T-helper 17 cell (primary cell): ENCODE results near the gene ADAMTSL2. TPM values are rescaled to one million over a fixed set of nuclear protein-coding genes. Genes with fewer than 3 reads are reported as not detected.

Experiments used
- ATAC-seq: fragments of 150-1000 bp; cut with Tn5 transposase; 2 replicates; pipeline ENCODE4 v1.10.0; 2021; ENCODE audit warnings: mild to moderate bottlenecking, moderate library complexity
- DNase-seq, 3 donors: peaks; one replicate each; pipeline versions ENCODE4 v3.0.0 to v3.0.0-alpha.2; 2020 to 2021
- H3K9me3 ChIP-seq: one replicate; pipeline ENCODE4 v1.7.0; 2013; ENCODE audit warnings: low read length, mild to moderate bottlenecking; ENCODE audit not compliant: control insufficient read depth, poor library complexity, severe bottlenecking
- H3K27ac Mint-ChIP-seq: one replicate; pipeline ENCODE4 v1.8.0; 2022; ENCODE audit warnings: mild to moderate bottlenecking, moderate library complexity, mixed read lengths
- H3K27me3 Mint-ChIP-seq: one replicate; pipeline ENCODE4 v1.8.0; 2022; ENCODE audit warnings: mixed read lengths
- H3K36me3 Mint-ChIP-seq: one replicate; pipeline ENCODE4 v1.8.0; 2022; ENCODE audit warnings: low read depth, mixed read lengths
- H3K4me1 Mint-ChIP-seq: one replicate; pipeline ENCODE4 v1.8.0; 2022; ENCODE audit warnings: mild to moderate bottlenecking, mixed read lengths
- H3K4me3 Mint-ChIP-seq: one replicate; pipeline ENCODE4 v1.8.0; 2022; ENCODE audit warnings: mild to moderate bottlenecking, moderate library complexity, mixed read lengths
- total RNA-seq, 4 donors: library from RNA in 2 of 4; stranded (reverse) in 2 of 4; gene quantifications; one replicate each; pipeline ENCODE4 v1.2.3 and lab custom pipeline; 2022 to 2026

ADAMTSL2 gene
- total RNA-seq, 2 donors from 2014 or later = not detected

- Mint-ChIP-seq H3K4me1 (no peaks in the 10 kb centered on the region), H3K27me3 (peaks cover 48% of the 10 kb centered on the region), H3K27ac (no peak overlapping the region), H3K36me3 (no peaks in the 10 kb centered on the region), H3K4me3 (no peak overlapping the region)
- no peak for DNase-seq
- no peaks in the 10 kb centered on the region for H3K9me3 ChIP-seq
- no peak for ATAC-seq
Measured at GRCh38 chr9:133584167-133584558, 49.7 kb downstream of the ADAMTSL2 start.

- peaks cover 48% of the 10 kb centered on the region for H3K27me3 Mint-ChIP-seq
Measured at GRCh38 chr9:133584559-133585476, 50.3 kb downstream of the ADAMTSL2 start.

GRCh38 chr9:133585481-133586351 is 51.2 kb downstream of the ADAMTSL2 start:
- no peak for DNase-seq
- no peak overlapping the region for H3K4me3 Mint-ChIP-seq
- no peaks in the 10 kb centered on the region for H3K9me3 ChIP-seq
- no peak for ATAC-seq
- peaks cover 40% of the 10 kb centered on the region for H3K27me3 Mint-ChIP-seq
- no peaks in the 10 kb centered on the region for H3K36me3 Mint-ChIP-seq
- no peak overlapping the region for H3K27ac Mint-ChIP-seq
- H3K4me1 Mint-ChIP-seq = no peaks in the 10 kb centered on the region

More at GRCh38 chr9:133584559-133585476, 50.3 kb downstream of the ADAMTSL2 start:
- Mint-ChIP-seq H3K4me3 (no peak overlapping the region), H3K27ac (no peak overlapping the region), H3K36me3 (no peaks in the 10 kb centered on the region), H3K4me1 (no peaks in the 10 kb centered on the region)
- no peaks in the 10 kb centered on the region for H3K9me3 ChIP-seq
- ATAC-seq (no peak), DNase-seq (no peak)

GRCh38 chr9:133587051-133587450 is 52.5 kb downstream of the ADAMTSL2 start:
- DNase-seq (no peak), ATAC-seq (no peak)
- Mint-ChIP-seq H3K36me3 (no peaks in the 10 kb centered on the region), H3K4me1 (no peaks in the 10 kb centered on the region), H3K4me3 (no peak overlapping the region), H3K27me3 (peaks cover 31% of the 10 kb centered on the region), H3K27ac (no peak overlapping the region)
- no peaks in the 10 kb centered on the region for H3K9me3 ChIP-seq

- no peaks in the 10 kb centered on the region for H3K4me1 Mint-ChIP-seq
Measured at GRCh38 chr9:133587466-133587865, 53.0 kb downstream of the ADAMTSL2 start.

GRCh38 chr9:133589454-133590227 is 55.1 kb downstream of the ADAMTSL2 start:
- no peaks in the 10 kb centered on the region for H3K36me3 Mint-ChIP-seq
- DNase-seq (peak; percentile 21 to 32 (median 29)), ATAC-seq (no peak)
- no peaks in the 10 kb centered on the region for H3K9me3 ChIP-seq
- H3K4me3 Mint-ChIP-seq = no peak overlapping the region
- H3K27ac Mint-ChIP-seq = no peak overlapping the region
- H3K4me1 Mint-ChIP-seq = no peaks in the 10 kb centered on the region
- peaks cover 22% of the 10 kb centered on the region for H3K27me3 Mint-ChIP-seq

More at GRCh38 chr9:133587466-133587865, 53.0 kb downstream of the ADAMTSL2 start:
- no peak overlapping the region for H3K4me3 Mint-ChIP-seq
- ATAC-seq (no peak), DNase-seq (no peak)
- H3K9me3 ChIP-seq = no peaks in the 10 kb centered on the region
- H3K27me3 Mint-ChIP-seq = peaks cover 28% of the 10 kb centered on the region
- no peaks in the 10 kb centered on the region for H3K36me3 Mint-ChIP-seq
- H3K27ac Mint-ChIP-seq = no peak overlapping the region

GRCh38 chr9:133590231-133590855 is 55.8 kb downstream of the ADAMTSL2 start:
- Mint-ChIP-seq H3K27me3 (peaks cover 15% of the 10 kb centered on the region), H3K4me3 (no peak overlapping the region), H3K27ac (no peak overlapping the region), H3K36me3 (no peaks in the 10 kb centered on the region), H3K4me1 (no peaks in the 10 kb centered on the region)
- DNase-seq (no peak), ATAC-seq (no peak)
- no peaks in the 10 kb centered on the region for H3K9me3 ChIP-seq

GRCh38 chr9:133591116-133591910 is 56.8 kb downstream of the ADAMTSL2 start:
- H3K4me1 Mint-ChIP-seq = no peaks in the 10 kb centered on the region
- H3K36me3 Mint-ChIP-seq = no peaks in the 10 kb centered on the region
- H3K4me3 Mint-ChIP-seq = no peak overlapping the region
- H3K27me3 Mint-ChIP-seq = peaks cover 5% of the 10 kb centered on the region
- no peak overlapping the region for H3K27ac Mint-ChIP-seq
- DNase-seq (no peak), ATAC-seq (no peak)
- H3K9me3 ChIP-seq = no peaks in the 10 kb centered on the region

GRCh38 chr9:133591985-133592384 is 57.5 kb downstream of the ADAMTSL2 start:
- ATAC-seq (no peak), DNase-seq (no peak)
- no peak overlapping the region for H3K4me3 Mint-ChIP-seq
- H3K27me3 Mint-ChIP-seq = peaks cover 5% of the 10 kb centered on the region
- H3K4me1 Mint-ChIP-seq = no peaks in the 10 kb centered on the region
- H3K36me3 Mint-ChIP-seq = no peaks in the 10 kb centered on the region
- peaks cover under 1% of the 10 kb centered on the region for H3K9me3 ChIP-seq
- no peak overlapping the region for H3K27ac Mint-ChIP-seq

- Mint-ChIP-seq H3K27me3 (peaks cover 5% of the 10 kb centered on the region), H3K36me3 (no peaks in the 10 kb centered on the region), H3K27ac (no peak overlapping the region), H3K4me1 (no peaks in the 10 kb centered on the region), H3K4me3 (no peak overlapping the region)
- no peak for DNase-seq
- peaks cover 3% of the 10 kb centered on the region for H3K9me3 ChIP-seq
- no peak for ATAC-seq
Measured at GRCh38 chr9:133592731-133593409, 58.4 kb downstream of the ADAMTSL2 start.

GRCh38 chr9:133593587-133594253 is 59.2 kb downstream of the ADAMTSL2 start:
- Mint-ChIP-seq H3K27me3 (peaks cover 5% of the 10 kb centered on the region), H3K36me3 (no peaks in the 10 kb centered on the region), H3K4me1 (no peaks in the 10 kb centered on the region), H3K27ac (no peak overlapping the region), H3K4me3 (no peak overlapping the region)
- ATAC-seq = no peak
- peaks cover 3% of the 10 kb centered on the region for H3K9me3 ChIP-seq
- DNase-seq = no peak
